Activated T-helper 17 cell treated with anti-CD3 and anti-CD28 coated beads, Interleukin-2, amount 50 U/mL, for 72 hours (primary cell): ENCODE measurements around the gene FNBP1L. TPM values are rescaled to one million over a fixed set of nuclear protein-coding genes. Genes with fewer than 3 reads are reported as not detected.
A peak's percentile ranks its signal among the peaks of the same experiment; 100 is the strongest.
"Not testable (repeated sequence)": the region's sequence is repeated elsewhere in the genome, so short reads cannot be mapped to it uniquely, and the experiment has no call there.

Source experiments
- ATAC-seq: fragments of 150-1000 bp; cut with Tn5 transposase; replicated peaks from 2 replicates; pipeline ENCODE4 v1.10.0; 2021; ENCODE audit warnings: mild to moderate bottlenecking, moderate library complexity
- H3K27ac Mint-ChIP-seq: one replicate; pipeline ENCODE4 v1.8.0; 2022; ENCODE audit warnings: mixed read lengths
- H3K27me3 Mint-ChIP-seq: one replicate; pipeline ENCODE4 v1.8.0; 2022; ENCODE audit warnings: mixed read lengths
- H3K36me3 Mint-ChIP-seq: one replicate; pipeline ENCODE4 v1.8.0; 2022; ENCODE audit warnings: low read depth, mild to moderate bottlenecking, mixed read lengths
- H3K4me1 Mint-ChIP-seq: one replicate; pipeline ENCODE4 v1.8.0; 2022; ENCODE audit warnings: mixed read lengths
- H3K4me3 Mint-ChIP-seq: one replicate; pipeline ENCODE4 v1.8.0; 2022; ENCODE audit warnings: mild to moderate bottlenecking, mixed read lengths
- H3K9me3 Mint-ChIP-seq: one replicate; pipeline ENCODE4 v1.8.0; 2022; ENCODE audit warnings: mixed read lengths
- total RNA-seq, 2 donors: library from RNA; stranded (reverse); gene quantifications; one replicate each; pipeline ENCODE4 v1.2.3, GENCODE V29; 2022

Gene FNBP1L
- total RNA-seq, 2 donors from 2014 or later, result 1.8 to 2.2 TPM

GRCh38 chr1:93585059-93585966 is 137.4 kb downstream of the FNBP1L start:
- ATAC-seq, result no peak
- Mint-ChIP-seq H3K27me3 (no peaks in the 10 kb centered on the region), H3K27ac (no peak overlapping the region), H3K4me1 (peaks cover 6% of the 10 kb centered on the region), H3K4me3 (no peak overlapping the region), H3K9me3 (no peaks in the 10 kb centered on the region), H3K36me3 (no peaks in the 10 kb centered on the region)

GRCh38 chr1:93587354-93587753 is 139.4 kb downstream of the FNBP1L start:
- H3K36me3 Mint-ChIP-seq, result no peaks in the 10 kb centered on the region
- ATAC-seq, result no peak
- no peaks in the 10 kb centered on the region for H3K27me3 Mint-ChIP-seq
- no peak overlapping the region for H3K27ac Mint-ChIP-seq
- H3K4me3 Mint-ChIP-seq, result no peak overlapping the region
- no peaks in the 10 kb centered on the region for H3K9me3 Mint-ChIP-seq
- H3K4me1 Mint-ChIP-seq, result peaks cover 6% of the 10 kb centered on the region

GRCh38 chr1:93588206-93588605 is 140.3 kb downstream of the FNBP1L start:
- Mint-ChIP-seq H3K27me3 (no peaks in the 10 kb centered on the region), H3K4me1 (peaks cover 6% of the 10 kb centered on the region), H3K27ac (peak overlapping the region; percentile 57), H3K4me3 (no peak overlapping the region), H3K9me3 (no peaks in the 10 kb centered on the region), H3K36me3 (no peaks in the 10 kb centered on the region)
- peak; percentile 52 for ATAC-seq

GRCh38 chr1:93588955-93589354 is 141.0 kb downstream of the FNBP1L start:
- no peaks in the 10 kb centered on the region for H3K9me3 Mint-ChIP-seq
- no peak overlapping the region for H3K4me3 Mint-ChIP-seq
- ATAC-seq, result no peak
- H3K27me3 Mint-ChIP-seq, result no peaks in the 10 kb centered on the region
- H3K27ac Mint-ChIP-seq, result no peak overlapping the region
- no peaks in the 10 kb centered on the region for H3K36me3 Mint-ChIP-seq
- H3K4me1 Mint-ChIP-seq, result peaks cover 6% of the 10 kb centered on the region

GRCh38 chr1:93591291-93591675 is 143.4 kb downstream of the FNBP1L start:
- ATAC-seq, H3K4me1 Mint-ChIP-seq, H3K9me3 Mint-ChIP-seq, H3K36me3 Mint-ChIP-seq, H3K4me3 Mint-ChIP-seq, H3K27ac Mint-ChIP-seq, H3K27me3 Mint-ChIP-seq: not testable (repeated sequence)

GRCh38 chr1:93591676-93592550 is 144.0 kb downstream of the FNBP1L start:
- Mint-ChIP-seq H3K4me3 (no peak overlapping the region), H3K36me3 (no peaks in the 10 kb centered on the region), H3K9me3 (no peaks in the 10 kb centered on the region), H3K27me3 (no peaks in the 10 kb centered on the region), H3K4me1 (peaks cover 6% of the 10 kb centered on the region), H3K27ac (no peak overlapping the region)
- ATAC-seq, result no peak

GRCh38 chr1:93592551-93592949 is 144.6 kb downstream of the FNBP1L start:
- Mint-ChIP-seq H3K27ac (no peak overlapping the region), H3K36me3 (no peaks in the 10 kb centered on the region), H3K4me1 (peaks cover 6% of the 10 kb centered on the region), H3K27me3 (no peaks in the 10 kb centered on the region), H3K4me3 (no peak overlapping the region), H3K9me3 (no peaks in the 10 kb centered on the region)
- no peak for ATAC-seq

GRCh38 chr1:93593854-93594602 is 146.1 kb downstream of the FNBP1L start:
- no peak for ATAC-seq
- no peaks in the 10 kb centered on the region for H3K9me3 Mint-ChIP-seq

GRCh38 chr1:93594603-93594880 is 146.6 kb downstream of the FNBP1L start:
- no peaks in the 10 kb centered on the region for H3K27me3 Mint-ChIP-seq
- ATAC-seq, result no peak
- no peak overlapping the region for H3K4me3 Mint-ChIP-seq
- no peaks in the 10 kb centered on the region for H3K9me3 Mint-ChIP-seq
- H3K27ac Mint-ChIP-seq, result no peak overlapping the region
- H3K36me3 Mint-ChIP-seq, result no peaks in the 10 kb centered on the region
- no peaks in the 10 kb centered on the region for H3K4me1 Mint-ChIP-seq

More at GRCh38 chr1:93593854-93594602, 146.1 kb downstream of the FNBP1L start:
- Mint-ChIP-seq H3K27me3 (no peaks in the 10 kb centered on the region), H3K4me3 (no peak overlapping the region), H3K4me1 (no peaks in the 10 kb centered on the region), H3K27ac (no peak overlapping the region), H3K36me3 (no peaks in the 10 kb centered on the region)

- no peaks in the 10 kb centered on the region for H3K36me3 Mint-ChIP-seq
- no peak overlapping the region for H3K4me3 Mint-ChIP-seq
- no peaks in the 10 kb centered on the region for H3K27me3 Mint-ChIP-seq
- no peaks in the 10 kb centered on the region for H3K9me3 Mint-ChIP-seq
- ATAC-seq, result no peak
- no peaks in the 10 kb centered on the region for H3K4me1 Mint-ChIP-seq
- H3K27ac Mint-ChIP-seq, result no peak overlapping the region
These were observed 147.3 kb downstream of the FNBP1L start for GRCh38 chr1:93595266-93595665.

- no peak overlapping the region for H3K4me3 Mint-ChIP-seq
- H3K27me3 Mint-ChIP-seq, result no peaks in the 10 kb centered on the region
- H3K36me3 Mint-ChIP-seq, result no peaks in the 10 kb centered on the region
- H3K4me1 Mint-ChIP-seq, result no peaks in the 10 kb centered on the region
- H3K9me3 Mint-ChIP-seq, result no peaks in the 10 kb centered on the region
- ATAC-seq, result no peak
- no peak overlapping the region for H3K27ac Mint-ChIP-seq
These were observed 147.8 kb downstream of the FNBP1L start for GRCh38 chr1:93595743-93596142.

GRCh38 chr1:93596329-93597089 is 148.6 kb downstream of the FNBP1L start:
- H3K9me3 Mint-ChIP-seq, result no peaks in the 10 kb centered on the region
- ATAC-seq, result no peak
- no peaks in the 10 kb centered on the region for H3K36me3 Mint-ChIP-seq
- H3K4me1 Mint-ChIP-seq, result no peaks in the 10 kb centered on the region
- H3K27me3 Mint-ChIP-seq, result no peaks in the 10 kb centered on the region
- H3K27ac Mint-ChIP-seq, result no peak overlapping the region
- no peak overlapping the region for H3K4me3 Mint-ChIP-seq

GRCh38 chr1:93597709-93598108 is 149.8 kb downstream of the FNBP1L start:
- Mint-ChIP-seq H3K36me3 (no peaks in the 10 kb centered on the region), H3K4me3 (no peak overlapping the region), H3K4me1 (no peaks in the 10 kb centered on the region), H3K27me3 (no peaks in the 10 kb centered on the region), H3K27ac (no peak overlapping the region), H3K9me3 (no peaks in the 10 kb centered on the region)
- ATAC-seq, result no peak

GRCh38 chr1:93598396-93598795 is 150.5 kb downstream of the FNBP1L start:
- no peak for ATAC-seq
- H3K9me3 Mint-ChIP-seq, result no peaks in the 10 kb centered on the region
- no peaks in the 10 kb centered on the region for H3K27me3 Mint-ChIP-seq
- H3K36me3 Mint-ChIP-seq, result no peaks in the 10 kb centered on the region
- H3K27ac Mint-ChIP-seq, result no peak overlapping the region
- no peak overlapping the region for H3K4me3 Mint-ChIP-seq
- no peaks in the 10 kb centered on the region for H3K4me1 Mint-ChIP-seq
